IPS-18a (cell line): Measurements from ENCODE around the gene PPIP5K2.

Experiments used
- H3K27ac ChIP-seq: one replicate; pipeline ENCODE4 v1.5.1; 2013; ENCODE audit warnings: low read length
- H3K27me3 ChIP-seq: one replicate; pipeline ENCODE4 v1.6.1; 2013; ENCODE audit warnings: mild to moderate bottlenecking, low read length; ENCODE audit not compliant: control insufficient read depth, insufficient read depth
- H3K36me3 ChIP-seq: one replicate; pipeline ENCODE4 v1.6.1; 2013; ENCODE audit warnings: low read depth, low read length; ENCODE audit not compliant: control insufficient read depth
- H3K4me1 ChIP-seq: one replicate; pipeline ENCODE4 v1.6.1; 2013; ENCODE audit warnings: low read depth, low read length; ENCODE audit not compliant: control insufficient read depth
- H3K4me3 ChIP-seq: one replicate; pipeline ENCODE4 v1.5.1; 2013; ENCODE audit warnings: low read length
- H3K9ac ChIP-seq: one replicate; pipeline ENCODE4 v1.6.1; 2013; ENCODE audit warnings: mild to moderate bottlenecking, low read length, moderate library complexity
- H3K9me3 ChIP-seq: one replicate; pipeline ENCODE4 v1.6.1; 2013; ENCODE audit warnings: low read depth, low read length; ENCODE audit not compliant: control insufficient read depth

Gene PPIP5K2

GRCh38 chr5:103101079-103101750 is 18.9 kb upstream of the PPIP5K2 start:
- no peaks in the 10 kb centered on the region for H3K27me3 ChIP-seq
- H3K4me1 ChIP-seq = no peaks in the 10 kb centered on the region
- H3K27ac ChIP-seq = no peak overlapping the region
- no peak overlapping the region for H3K9ac ChIP-seq
- H3K36me3 ChIP-seq = peaks cover 2% of the 10 kb centered on the region
- no peak overlapping the region for H3K4me3 ChIP-seq
- H3K9me3 ChIP-seq = no peaks in the 10 kb centered on the region

- H3K36me3 ChIP-seq = peaks cover 2% of the 10 kb centered on the region
Observed at GRCh38 chr5:103102234-103102633, 17.9 kb upstream of the PPIP5K2 start.

GRCh38 chr5:103108086-103108485 is 12.0 kb upstream of the PPIP5K2 start:
- H3K9me3 ChIP-seq = no peaks in the 10 kb centered on the region
- no peaks in the 10 kb centered on the region for H3K27me3 ChIP-seq
- peaks cover 1% of the 10 kb centered on the region for H3K36me3 ChIP-seq
- peaks cover 14% of the 10 kb centered on the region for H3K4me1 ChIP-seq
- no peak overlapping the region for H3K27ac ChIP-seq
- no peak overlapping the region for H3K9ac ChIP-seq
- H3K4me3 ChIP-seq = no peak overlapping the region

More at GRCh38 chr5:103102234-103102633, 17.9 kb upstream of the PPIP5K2 start:
- Histone ChIP-seq H3K9ac (no peak overlapping the region), H3K27me3 (no peaks in the 10 kb centered on the region), H3K4me1 (no peaks in the 10 kb centered on the region), H3K9me3 (no peaks in the 10 kb centered on the region), H3K27ac (no peak overlapping the region), H3K4me3 (no peak overlapping the region)

- H3K9ac ChIP-seq = no peak overlapping the region
- peaks cover 14% of the 10 kb centered on the region for H3K4me1 ChIP-seq
- no peaks in the 10 kb centered on the region for H3K36me3 ChIP-seq
- H3K27me3 ChIP-seq = no peaks in the 10 kb centered on the region
- H3K27ac ChIP-seq = peak overlapping the region; percentile 39
- H3K9me3 ChIP-seq = no peaks in the 10 kb centered on the region
- no peak overlapping the region for H3K4me3 ChIP-seq
Observed at GRCh38 chr5:103109277-103109676, 10.8 kb upstream of the PPIP5K2 start.

GRCh38 chr5:103110403-103110802 is 9.7 kb upstream of the PPIP5K2 start:
- H3K4me1 ChIP-seq = peaks cover 14% of the 10 kb centered on the region
- H3K4me3 ChIP-seq = no peak overlapping the region
- no peak overlapping the region for H3K27ac ChIP-seq
- no peaks in the 10 kb centered on the region for H3K27me3 ChIP-seq
- H3K36me3 ChIP-seq = no peaks in the 10 kb centered on the region
- no peaks in the 10 kb centered on the region for H3K9me3 ChIP-seq
- no peak overlapping the region for H3K9ac ChIP-seq

GRCh38 chr5:103111468-103111867 is 8.6 kb upstream of the PPIP5K2 start:
- Histone ChIP-seq H3K27ac (no peak overlapping the region), H3K9ac (no peak overlapping the region), H3K9me3 (no peaks in the 10 kb centered on the region), H3K27me3 (no peaks in the 10 kb centered on the region), H3K4me1 (peaks cover 14% of the 10 kb centered on the region), H3K36me3 (no peaks in the 10 kb centered on the region), H3K4me3 (no peak overlapping the region)

- no peaks in the 10 kb centered on the region for H3K27me3 ChIP-seq
- no peaks in the 10 kb centered on the region for H3K9me3 ChIP-seq
- no peak overlapping the region for H3K9ac ChIP-seq
- no peaks in the 10 kb centered on the region for H3K36me3 ChIP-seq
- peaks cover 14% of the 10 kb centered on the region for H3K4me1 ChIP-seq
- no peak overlapping the region for H3K4me3 ChIP-seq
- no peak overlapping the region for H3K27ac ChIP-seq
Observed at GRCh38 chr5:103112910-103113309, 7.2 kb upstream of the PPIP5K2 start.

GRCh38 chr5:103114440-103114839 is 5.7 kb upstream of the PPIP5K2 start:
- H3K9ac ChIP-seq = no peak overlapping the region
- no peaks in the 10 kb centered on the region for H3K36me3 ChIP-seq
- H3K9me3 ChIP-seq = no peaks in the 10 kb centered on the region
- H3K4me3 ChIP-seq = no peak overlapping the region
- H3K4me1 ChIP-seq = peaks cover 18% of the 10 kb centered on the region
- H3K27ac ChIP-seq = no peak overlapping the region
- no peaks in the 10 kb centered on the region for H3K27me3 ChIP-seq

GRCh38 chr5:103117471-103117991 is 2.6 kb upstream of the PPIP5K2 start:
- H3K27ac ChIP-seq = no peak overlapping the region
- no peak overlapping the region for H3K9ac ChIP-seq

GRCh38 chr5:103119070-103119764 is 884 bp upstream of the PPIP5K2 start:
- no peaks in the 10 kb centered on the region for H3K27me3 ChIP-seq

More at GRCh38 chr5:103117471-103117991, 2.6 kb upstream of the PPIP5K2 start:
- Histone ChIP-seq H3K9me3 (no peaks in the 10 kb centered on the region), H3K36me3 (no peaks in the 10 kb centered on the region), H3K4me3 (no peak overlapping the region), H3K27me3 (no peaks in the 10 kb centered on the region), H3K4me1 (peaks cover 14% of the 10 kb centered on the region)

GRCh38 chr5:103120607-103121200 is 603 bp downstream of the PPIP5K2 start:
- peak overlapping the region; percentile 98 for H3K4me3 ChIP-seq
- H3K9ac ChIP-seq = peak overlapping the region; percentile 92
- H3K27ac ChIP-seq = no peak overlapping the region
- H3K27me3 ChIP-seq = no peaks in the 10 kb centered on the region
- H3K36me3 ChIP-seq = no peaks in the 10 kb centered on the region
- no peaks in the 10 kb centered on the region for H3K9me3 ChIP-seq
- peaks cover 14% of the 10 kb centered on the region for H3K4me1 ChIP-seq

More at GRCh38 chr5:103119070-103119764, 884 bp upstream of the PPIP5K2 start:
- Histone ChIP-seq H3K9ac (peak overlapping the region; percentile 92), H3K27ac (peak overlapping the region; percentile 90), H3K9me3 (no peaks in the 10 kb centered on the region), H3K4me1 (peaks cover 14% of the 10 kb centered on the region), H3K4me3 (peak overlapping the region; percentile 98), H3K36me3 (no peaks in the 10 kb centered on the region)
